ENCODE results near the gene NAALADL1.
A peak's percentile ranks its signal among the peaks of the same experiment; 100 is the strongest.

NAALADL1 gene

DNA sequence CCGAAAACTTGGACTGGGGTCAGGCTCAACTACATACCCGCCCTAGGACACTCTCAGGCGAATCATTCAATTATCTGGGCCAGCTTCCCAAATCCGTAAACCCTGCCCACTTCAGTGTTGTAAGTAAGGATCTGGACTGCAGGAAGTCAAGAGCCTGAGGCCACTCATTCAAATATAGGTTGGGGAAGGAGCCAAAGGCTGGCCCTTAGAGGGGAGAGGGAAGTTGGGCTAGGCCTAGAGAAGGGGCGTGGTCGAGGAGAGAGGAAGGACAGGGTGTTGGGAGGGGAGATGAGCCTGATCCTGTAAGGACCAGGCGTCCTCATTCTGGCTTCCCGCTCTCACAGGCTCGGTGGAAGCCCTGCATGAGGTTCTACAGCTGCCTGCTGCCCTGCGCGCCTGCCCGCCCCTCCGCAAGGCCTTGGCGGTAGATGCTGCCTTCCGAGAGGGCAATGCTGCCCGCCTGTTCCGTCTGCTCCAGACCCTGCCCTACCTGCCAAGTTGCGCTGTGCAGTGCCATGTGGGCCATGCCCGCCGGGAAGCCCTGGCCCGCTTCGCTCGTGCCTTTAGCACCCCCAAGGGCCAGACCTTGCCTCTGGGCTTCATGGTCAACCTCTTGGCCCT, 14.4 kb downstream of the NAALADL1 start (continued):
- TF ChIP-seq, protein P1, sequence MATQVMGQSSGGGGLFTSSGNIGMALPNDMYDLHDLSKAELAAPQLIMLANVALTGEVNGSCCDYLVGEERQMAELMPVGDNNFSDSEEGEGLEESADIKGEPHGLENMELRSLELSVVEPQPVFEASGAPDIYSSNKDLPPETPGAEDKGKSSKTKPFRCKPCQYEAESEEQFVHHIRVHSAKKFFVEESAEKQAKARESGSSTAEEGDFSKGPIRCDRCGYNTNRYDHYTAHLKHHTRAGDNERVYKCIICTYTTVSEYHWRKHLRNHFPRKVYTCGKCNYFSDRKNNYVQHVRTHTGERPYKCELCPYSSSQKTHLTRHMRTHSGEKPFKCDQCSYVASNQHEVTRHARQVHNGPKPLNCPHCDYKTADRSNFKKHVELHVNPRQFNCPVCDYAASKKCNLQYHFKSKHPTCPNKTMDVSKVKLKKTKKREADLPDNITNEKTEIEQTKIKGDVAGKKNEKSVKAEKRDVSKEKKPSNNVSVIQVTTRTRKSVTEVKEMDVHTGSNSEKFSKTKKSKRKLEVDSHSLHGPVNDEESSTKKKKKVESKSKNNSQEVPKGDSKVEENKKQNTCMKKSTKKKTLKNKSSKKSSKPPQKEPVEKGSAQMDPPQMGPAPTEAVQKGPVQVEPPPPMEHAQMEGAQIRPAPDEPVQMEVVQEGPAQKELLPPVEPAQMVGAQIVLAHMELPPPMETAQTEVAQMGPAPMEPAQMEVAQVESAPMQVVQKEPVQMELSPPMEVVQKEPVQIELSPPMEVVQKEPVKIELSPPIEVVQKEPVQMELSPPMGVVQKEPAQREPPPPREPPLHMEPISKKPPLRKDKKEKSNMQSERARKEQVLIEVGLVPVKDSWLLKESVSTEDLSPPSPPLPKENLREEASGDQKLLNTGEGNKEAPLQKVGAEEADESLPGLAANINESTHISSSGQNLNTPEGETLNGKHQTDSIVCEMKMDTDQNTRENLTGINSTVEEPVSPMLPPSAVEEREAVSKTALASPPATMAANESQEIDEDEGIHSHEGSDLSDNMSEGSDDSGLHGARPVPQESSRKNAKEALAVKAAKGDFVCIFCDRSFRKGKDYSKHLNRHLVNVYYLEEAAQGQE (tag by site-specific recombination; IDR thresholded peaks at IDR 0.05): no peak
- TF ChIP-seq ZNF24 (tag by site-specific recombination; IDR thresholded peaks at IDR 0.05): no peak
- TF ChIP-seq ZNF624 (tag by site-specific recombination; IDR thresholded peaks at IDR 0.05): no peak
- no peak for TF ChIP-seq ZNF529 (tag by site-specific recombination; IDR thresholded peaks at IDR 0.05; ENCODE audit: insufficient replicate concordance)
- peak; percentile 47; the same call in 1 of the 2 replicates for TF ChIP-seq ZNF600 (tag by site-specific recombination; IDR thresholded peaks at IDR 0.05)
- TF ChIP-seq WT1 (tag by site-specific recombination; IDR thresholded peaks at IDR 0.05): no peak

DNA sequence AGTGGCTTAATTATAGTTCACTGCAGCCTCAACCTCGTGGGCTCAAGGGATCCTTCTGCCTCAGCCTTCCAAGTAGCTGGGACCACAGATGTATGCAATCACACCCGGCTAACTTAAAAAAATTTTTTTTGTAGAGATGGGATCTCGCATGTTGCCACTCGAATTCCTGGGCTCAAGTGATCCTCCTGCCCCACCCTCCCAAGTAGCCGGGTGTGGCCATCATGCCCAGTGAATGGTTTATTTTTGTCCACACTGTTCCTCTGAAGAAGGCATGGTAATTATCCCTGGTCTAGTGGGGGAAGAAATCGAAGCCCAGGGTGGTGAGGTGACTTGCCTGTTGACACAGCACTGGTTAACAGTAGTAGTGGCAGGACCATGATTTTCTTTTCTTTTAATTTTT, 15.5 kb downstream of the NAALADL1 start:
- TF ChIP-seq ZNF660 (tag by site-specific recombination; IDR thresholded peaks at IDR 0.05) (no peak), KLF1 (tag by site-specific recombination; IDR thresholded peaks at IDR 0.05) (peak; percentile 89)
- TF ChIP-seq, protein P2, sequence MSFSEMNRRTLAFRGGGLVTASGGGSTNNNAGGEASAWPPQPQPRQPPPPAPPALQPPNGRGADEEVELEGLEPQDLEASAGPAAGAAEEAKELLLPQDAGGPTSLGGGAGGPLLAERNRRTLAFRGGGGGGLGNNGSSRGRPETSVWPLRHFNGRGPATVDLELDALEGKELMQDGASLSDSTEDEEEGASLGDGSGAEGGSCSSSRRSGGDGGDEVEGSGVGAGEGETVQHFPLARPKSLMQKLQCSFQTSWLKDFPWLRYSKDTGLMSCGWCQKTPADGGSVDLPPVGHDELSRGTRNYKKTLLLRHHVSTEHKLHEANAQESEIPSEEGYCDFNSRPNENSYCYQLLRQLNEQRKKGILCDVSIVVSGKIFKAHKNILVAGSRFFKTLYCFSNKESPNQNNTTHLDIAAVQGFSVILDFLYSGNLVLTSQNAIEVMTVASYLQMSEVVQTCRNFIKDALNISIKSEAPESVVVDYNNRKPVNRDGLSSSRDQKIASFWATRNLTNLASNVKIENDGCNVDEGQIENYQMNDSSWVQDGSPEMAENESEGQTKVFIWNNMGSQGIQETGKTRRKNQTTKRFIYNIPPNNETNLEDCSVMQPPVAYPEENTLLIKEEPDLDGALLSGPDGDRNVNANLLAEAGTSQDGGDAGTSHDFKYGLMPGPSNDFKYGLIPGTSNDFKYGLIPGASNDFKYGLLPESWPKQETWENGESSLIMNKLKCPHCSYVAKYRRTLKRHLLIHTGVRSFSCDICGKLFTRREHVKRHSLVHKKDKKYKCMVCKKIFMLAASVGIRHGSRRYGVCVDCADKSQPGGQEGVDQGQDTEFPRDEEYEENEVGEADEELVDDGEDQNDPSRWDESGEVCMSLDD (tag by site-specific recombination; IDR thresholded peaks at IDR 0.05): no peak
- H3K4me3 ChIP-seq (ENCODE audit: low read depth, low read length): no peak overlapping the region
- CTCF ChIA-PET: interaction anchor here (0.6 to 1.1 kb wide), 4 partner anchors 14 to 202 kb away, joined by 3 to 5 read pairs (median 4); no protein-coding TSS in a partner anchor
- peaks cover 0 to 45% of the 10 kb centered on the region in 2 experiments; a peak in 2 of 3 replicates for H3K36me3 ChIP-seq (ENCODE audit: control insufficient read depth in 2 of 2, insufficient read depth in 1 of 2, low read length in 2 of 2)
- H3K4me1 ChIP-seq (ENCODE audit: control insufficient read depth, insufficient read depth, low read length): no peaks in the 10 kb centered on the region
- H3K27ac ChIP-seq (ENCODE audit: extremely low read depth, low read depth, low read length): no peak overlapping the region
- H3K9me3 ChIP-seq (ENCODE audit: control insufficient read depth, insufficient read depth, low read depth, low read length): no peaks in the 10 kb centered on the region
- POLR2A ChIA-PET: interaction anchor here (0.7 kb wide), 1 partner anchor 12 kb away, joined by 4 read pairs; no protein-coding TSS in a partner anchor

GRCh38 chr11:65040847-65041622, 17.3 kb downstream of the NAALADL1 start, which contains the start of gene SAC3D1:
Gene SAC3D1, plus strand, starts transcription at chr11:65041210. Its CDS starts 83 bp downstream, at chr11:65041293.
- CTCF ChIA-PET: interaction anchor here (0.6 to 1.6 kb wide), 6 partner anchors 27 to 172 kb away, joined by 3 to 5 read pairs (median 4); partner anchors contain the start of genes ARL2 and CDCA5
- Histone ChIP-seq H3K4me3 (ENCODE audit: low read depth, low read length) (peak within 1 kb of the TSS; percentile 80), H3K9me3 (ENCODE audit: control insufficient read depth, insufficient read depth, low read depth, low read length) (no peaks in the 10 kb centered on the region), H3K4me1 (ENCODE audit: control insufficient read depth, insufficient read depth, low read length) (no peaks in the 10 kb centered on the region), H3K27ac (ENCODE audit: extremely low read depth, low read depth, low read length) (peak within 1 kb of the TSS; percentile 75), H3K36me3 (ENCODE audit: control insufficient read depth in 2 of 2, insufficient read depth in 1 of 2, low read length in 2 of 2) (peaks cover 0 to 47% of the 10 kb centered on the region in 2 experiments; a peak in 2 of 3 replicates)
- POLR2A ChIA-PET: interaction anchor here (0.6 to 2.1 kb wide), 14 partner anchors 9 to 239 kb away, joined by 3 to 17 read pairs (median 5); partner anchors contain the start of genes ARL2, ATG2A, CDCA5 and FAU
- no peak for TF ChIP-seq ZNF248 (tag by site-specific recombination; IDR thresholded peaks at IDR 0.05)
- no peak for TF ChIP-seq ZNF843 (tag by site-specific recombination; IDR thresholded peaks at IDR 0.05)
- peak; percentile 33 for TF ChIP-seq GLIS1 (tag by site-specific recombination; IDR thresholded peaks at IDR 0.05)
- peak; percentile 92 for TF ChIP-seq ZNF223 (tag by site-specific recombination; IDR thresholded peaks at IDR 0.05)
- TF ChIP-seq ZBTB20 (tag by site-specific recombination; IDR thresholded peaks at IDR 0.05): peak; percentile 70; the same call in 1 of the 2 replicates
- TF ChIP-seq KLF7 (tag by site-specific recombination; IDR thresholded peaks at IDR 0.05; ENCODE audit: borderline replicate concordance): 0 out of 2 replicates have a peak, but pooled peaks have one; percentile 30
- peak; percentile 76 for TF ChIP-seq KLF9 (tag by site-specific recombination; IDR thresholded peaks at IDR 0.05; ENCODE audit: low read depth)
- TF ChIP-seq ZBTB17 (tag by site-specific recombination; IDR thresholded peaks at IDR 0.05): peak; percentile 81
- TF ChIP-seq ZXDB (tag by site-specific recombination; IDR thresholded peaks at IDR 0.05): peak; percentile 62
- peak; percentile 62 for TF ChIP-seq ZNF629 (tag by site-specific recombination; IDR thresholded peaks at IDR 0.05)
- TF ChIP-seq, protein P3, sequence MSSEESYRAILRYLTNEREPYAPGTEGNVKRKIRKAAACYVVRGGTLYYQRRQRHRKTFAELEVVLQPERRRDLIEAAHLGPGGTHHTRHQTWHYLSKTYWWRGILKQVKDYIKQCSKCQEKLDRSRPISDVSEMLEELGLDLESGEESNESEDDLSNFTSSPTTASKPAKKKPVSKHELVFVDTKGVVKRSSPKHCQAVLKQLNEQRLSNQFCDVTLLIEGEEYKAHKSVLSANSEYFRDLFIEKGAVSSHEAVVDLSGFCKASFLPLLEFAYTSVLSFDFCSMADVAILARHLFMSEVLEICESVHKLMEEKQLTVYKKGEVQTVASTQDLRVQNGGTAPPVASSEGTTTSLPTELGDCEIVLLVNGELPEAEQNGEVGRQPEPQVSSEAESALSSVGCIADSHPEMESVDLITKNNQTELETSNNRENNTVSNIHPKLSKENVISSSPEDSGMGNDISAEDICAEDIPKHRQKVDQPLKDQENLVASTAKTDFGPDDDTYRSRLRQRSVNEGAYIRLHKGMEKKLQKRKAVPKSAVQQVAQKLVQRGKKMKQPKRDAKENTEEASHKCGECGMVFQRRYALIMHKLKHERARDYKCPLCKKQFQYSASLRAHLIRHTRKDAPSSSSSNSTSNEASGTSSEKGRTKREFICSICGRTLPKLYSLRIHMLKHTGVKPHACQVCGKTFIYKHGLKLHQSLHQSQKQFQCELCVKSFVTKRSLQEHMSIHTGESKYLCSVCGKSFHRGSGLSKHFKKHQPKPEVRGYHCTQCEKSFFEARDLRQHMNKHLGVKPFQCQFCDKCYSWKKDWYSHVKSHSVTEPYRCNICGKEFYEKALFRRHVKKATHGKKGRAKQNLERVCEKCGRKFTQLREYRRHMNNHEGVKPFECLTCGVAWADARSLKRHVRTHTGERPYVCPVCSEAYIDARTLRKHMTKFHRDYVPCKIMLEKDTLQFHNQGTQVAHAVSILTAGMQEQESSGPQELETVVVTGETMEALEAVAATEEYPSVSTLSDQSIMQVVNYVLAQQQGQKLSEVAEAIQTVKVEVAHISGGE (tag by site-specific recombination; conservative IDR thresholded peaks at IDR 0.05; ENCODE audit: low read depth): 0 out of 2 replicates have a peak, but pooled peaks have one; percentile 18

Measured in HEK293 (cell line).